Esophagus muscularis mucosa (tissue), 4 donors: ENCODE data around the gene ZC3H18. TPM values are rescaled to one million over a fixed set of nuclear protein-coding genes. Genes with fewer than 3 reads are reported as not detected.
A peak's percentile ranks its signal among the peaks of the same experiment; 100 is the strongest.

Experiments
- DNase-seq: peaks from one replicate; pipeline ENCODE4 v3.0.0-alpha.2; 2017; ENCODE audit errors: extremely low spot score
- H3K27ac ChIP-seq, 4 donors: fragments of 200-600 bp; sonication (generic); replicated peaks in 1 of 4; 1 replicate in 3 of 4; 2 replicates in 1 of 4; pipeline ENCODE4 v1.5.1; 2016 to 2019; ENCODE audit warnings: mild to moderate bottlenecking in 1 of 4
- H3K27me3 ChIP-seq, 4 donors: fragments of 200-600 bp; sonication (generic); one replicate each; pipeline versions ENCODE4 v1.5.1 to v1.6.0; 2016 to 2019
- H3K36me3 ChIP-seq, 4 donors: fragments of 200-600 bp; sonication (generic); one replicate each; pipeline ENCODE4 v1.5.1; 2016 to 2019
- H3K4me1 ChIP-seq, 4 donors: fragments of 200-600 bp; sonication (generic); one replicate each; pipeline ENCODE4 v1.5.1; 2016 to 2019
- H3K4me3 ChIP-seq, 4 donors: fragments of 200-600 bp; sonication (generic); 1 replicate in 2 of 4; 2 replicates in 2 of 4; pipeline ENCODE4 v1.5.1; 2016 to 2019; ENCODE audit warnings: mild to moderate bottlenecking in 4 of 4, moderate library complexity in 1 of 4
- H3K9me3 ChIP-seq, 4 donors: fragments of 200-600 bp; sonication (generic); 1 replicate in 3 of 4; 2 replicates in 1 of 4; pipeline ENCODE4 v1.5.1; 2016 to 2019
- CTCF ChIP-seq, 3 experiments: fragments of 200-600 bp in 2 of 3; fragments of 450-650 bp in 1 of 3; sonication (generic) in 2 of 3; IDR thresholded peaks; one replicate each; pipeline ENCODE4 v1.5.1; 2017 to 2019; ENCODE audit warnings: antibody characterized with exemption in 3 of 3, mild to moderate bottlenecking in 2 of 3, moderate library complexity in 1 of 3
- EP300 ChIP-seq: sonication (generic); formaldehyde crosslinking; IDR thresholded peaks from one replicate; pipeline ENCODE4 v1.6.1; 2017; ENCODE audit warnings: antibody characterized with exemption
- POLR2A ChIP-seq: fragments of 450-650 bp; IDR thresholded peaks from one replicate; pipeline ENCODE4 v1.6.1; 2017; ENCODE audit warnings: antibody characterized with exemption, moderate library complexity, mild to moderate bottlenecking, low read depth
- POLR2AphosphoS5 ChIP-seq, 2 donors: sonication (generic); formaldehyde crosslinking; IDR thresholded peaks; one replicate each; pipeline ENCODE4 v1.6.1; 2017; ENCODE audit warnings: antibody characterized with exemption in 2 of 2
- WGBS: methylation state at CpG from one replicate; pipeline ENCODE4 v1.1.5; 2018; 5-methylcytosine and 5-hydroxymethylcytosine counted together
- intact Hi-C: fragments of 100-400 bp; cut with DNase I; formaldehyde crosslinking; loops from one replicate; pipeline ENCODE4 v1.15.1; 2023
- total RNA-seq, 4 donors: library from RNA; depleted of rRNA; stranded (reverse); fragments of >200 nt; gene quantifications; one replicate each; pipeline versions ENCODE4 v1.1.0 to v1.2.1, GENCODE V29; 2016

Gene ZC3H18
- total RNA-seq, 4 donors from 2014 or later: 15.9 to 29.1 (median 26.6) TPM

- Histone ChIP-seq H3K27me3 (peaks cover 0 to 51% (median 14%) of the 10 kb centered on the region in 4 donors), H3K36me3 (peaks cover 0 to 18% (median 10%) of the 10 kb centered on the region in 4 donors), H3K4me3 (no peak overlapping the region), H3K9me3 (no peaks in the 10 kb centered on the region), H3K27ac (no peak overlapping the region), H3K4me1 (peaks cover 25 to 54% (median 36%) of the 10 kb centered on the region in 4 donors)
- TF ChIP-seq CTCF (IDR thresholded peaks at IDR 0.05) (no peak), EP300 (no peak), POLR2AphosphoS5 (IDR thresholded peaks at IDR 0.05) (no peak), POLR2A (no peak)
- intact Hi-C loops: loop anchor here (1.0 kb wide), 1 partner anchor 84 kb away; no protein-coding TSS in a partner anchor
- no peak for DNase-seq
- WGBS: 100% methylated on average over 2 of the region's 9 CpGs
Measured at GRCh38 chr16:88526906-88527185, 43.4 kb upstream of the ZC3H18 start.

GRCh38 chr16:88527186-88527936 is 42.8 kb upstream of the ZC3H18 start:
- H3K9me3 ChIP-seq: no peaks in the 10 kb centered on the region
- intact Hi-C loops: loop anchor here (1.0 kb wide), 1 partner anchor 84 kb away; no protein-coding TSS in a partner anchor
- WGBS: 28% methylated on average over 32 of the region's 32 CpGs
- peaks cover 0 to 46% (median 14%) of the 10 kb centered on the region in 4 donors for H3K27me3 ChIP-seq
- no peak overlapping the region for H3K4me3 ChIP-seq
- DNase-seq: no peak
- H3K4me1 ChIP-seq: peaks cover 27 to 60% (median 41%) of the 10 kb centered on the region in 4 donors
- TF ChIP-seq EP300: no peak
- no peak for TF ChIP-seq POLR2A
- TF ChIP-seq CTCF (IDR thresholded peaks at IDR 0.05): peak; percentile 79 to 93 (median 81)
- TF ChIP-seq POLR2AphosphoS5 (IDR thresholded peaks at IDR 0.05): peak in 1 of 2 donors; percentile 21
- peaks cover 0 to 18% (median 10%) of the 10 kb centered on the region in 4 donors for H3K36me3 ChIP-seq
- no peak overlapping the region for H3K27ac ChIP-seq

- Histone ChIP-seq H3K27ac (no peak overlapping the region), H3K27me3 (peaks cover 0 to 38% (median 11%) of the 10 kb centered on the region in 4 donors), H3K36me3 (peaks cover 0 to 18% (median 10%) of the 10 kb centered on the region in 4 donors), H3K9me3 (no peaks in the 10 kb centered on the region), H3K4me3 (no peak overlapping the region), H3K4me1 (peaks cover 34 to 67% (median 48%) of the 10 kb centered on the region in 4 donors)
- WGBS: 76% methylated on average over 13 of the region's 30 CpGs
- TF ChIP-seq POLR2A: no peak
- TF ChIP-seq CTCF (IDR thresholded peaks at IDR 0.05): no peak
- no peak for TF ChIP-seq EP300
- TF ChIP-seq POLR2AphosphoS5 (IDR thresholded peaks at IDR 0.05): no peak
- intact Hi-C loops: loop anchor here (1.0 kb wide), 1 partner anchor 85 kb away; no protein-coding TSS in a partner anchor
- DNase-seq: no peak
Measured at GRCh38 chr16:88527937-88528743, 42.1 kb upstream of the ZC3H18 start.

GRCh38 chr16:88528902-88529318 is 41.3 kb upstream of the ZC3H18 start:
- H3K9me3 ChIP-seq: no peaks in the 10 kb centered on the region
- whole genome bisulfite sequencing: 91% methylated on average over 17 of the region's 22 CpGs
- H3K36me3 ChIP-seq: peaks cover 0 to 18% (median 10%) of the 10 kb centered on the region in 4 donors
- TF ChIP-seq EP300: no peak
- TF ChIP-seq POLR2AphosphoS5 (IDR thresholded peaks at IDR 0.05): no peak
- TF ChIP-seq CTCF (IDR thresholded peaks at IDR 0.05): no peak
- intact Hi-C loops: no loop called here
- DNase-seq: no peak
- H3K4me1 ChIP-seq: peaks cover 27 to 63% (median 52%) of the 10 kb centered on the region in 4 donors
- H3K27me3 ChIP-seq: peaks cover 0 to 30% (median 5%) of the 10 kb centered on the region in 4 donors
- H3K27ac ChIP-seq: no peak overlapping the region
- H3K4me3 ChIP-seq: no peak overlapping the region
